Measurements from ENCODE around the gene CFDP1. TPM values are rescaled to one million over a fixed set of nuclear protein-coding genes. Genes with fewer than 3 reads are reported as not detected.
A peak's percentile ranks its signal among the peaks of the same experiment; 100 is the strongest.

The CFDP1 gene
- total and polyA plus RNA-seq, 2 of the 13 experiments (the other 11 are each of a cell fraction or from before 2014, with no cell fraction given): 78.6 to 153 TPM

DNA sequence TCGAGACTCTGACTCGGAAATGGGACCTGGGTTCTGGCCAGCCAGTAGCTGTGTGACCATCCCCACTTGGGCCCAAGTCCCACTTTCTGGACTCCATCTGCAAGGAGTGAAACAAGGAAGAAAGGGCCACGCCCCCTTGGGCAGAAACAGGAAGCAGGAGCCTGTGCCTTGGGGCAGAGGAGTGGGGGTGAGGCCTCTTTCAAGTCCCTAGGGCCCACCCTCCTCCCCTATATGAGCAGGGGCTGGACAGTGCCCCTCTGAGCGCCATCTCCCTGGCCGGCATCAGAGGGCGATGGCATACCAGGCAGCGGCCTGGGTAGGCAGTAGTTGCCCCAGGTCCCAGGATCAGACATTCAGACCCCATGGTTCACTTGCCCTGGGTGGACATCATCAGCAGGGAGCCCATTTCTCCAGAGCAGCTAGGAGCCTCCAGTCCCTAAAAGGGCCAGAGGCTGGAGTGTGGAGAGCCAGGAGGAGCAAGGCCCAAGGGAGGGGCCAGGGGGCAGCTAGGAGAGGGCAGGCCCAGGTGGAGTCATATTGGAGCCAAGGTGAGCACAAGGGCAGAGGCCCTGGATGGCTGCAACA, 189.0 kb downstream of the CFDP1 start (continued):
- TF ChIP-seq ZNF10 (CRISPR knock-in tag; IDR thresholded peaks at IDR 0.05; ENCODE audit: borderline replicate concordance, low read depth): 0 out of 2 replicates have a peak, but pooled peaks have one; percentile 66
- TF ChIP-seq KLF6 (CRISPR knock-in tag; IDR thresholded peaks at IDR 0.05): no peak
- peak; percentile 17; the same call in 1 of the 2 replicates for TF ChIP-seq ZNF788 (CRISPR knock-in tag; IDR thresholded peaks at IDR 0.05; ENCODE audit: borderline replicate concordance)
- 0 out of 2 replicates have a peak, but pooled peaks have one; percentile 16 for TF ChIP-seq ZNF891 (CRISPR knock-in tag; IDR thresholded peaks at IDR 0.05)
- 0 out of 2 replicates have a peak, but pooled peaks have one; percentile 76 for TF ChIP-seq ATAD3A (CRISPR knock-in tag; IDR thresholded peaks at IDR 0.05)
- 0 out of 2 replicates have a peak, but pooled peaks have one; percentile 51 for TF ChIP-seq ZNF138 (CRISPR knock-in tag; IDR thresholded peaks at IDR 0.05; ENCODE audit: low read depth)
- no peak for TF ChIP-seq TEAD2 (CRISPR knock-in tag; IDR thresholded peaks at IDR 0.05)
- TF ChIP-seq EEA1 (CRISPR knock-in tag; IDR thresholded peaks at IDR 0.05; ENCODE audit: borderline replicate concordance): 0 out of 2 replicates have a peak, but pooled peaks have one; percentile 57
- peak; percentile 29; the same call in 1 of the 2 replicates for TF ChIP-seq RAD21 (CRISPR knock-in tag; IDR thresholded peaks at IDR 0.05)
- TF ChIP-seq ZNF790 (CRISPR knock-in tag; IDR thresholded peaks at IDR 0.05; ENCODE audit: borderline replicate concordance): peak; percentile 55; the same call in 1 of the 2 replicates
- TF ChIP-seq, protein P1, sequence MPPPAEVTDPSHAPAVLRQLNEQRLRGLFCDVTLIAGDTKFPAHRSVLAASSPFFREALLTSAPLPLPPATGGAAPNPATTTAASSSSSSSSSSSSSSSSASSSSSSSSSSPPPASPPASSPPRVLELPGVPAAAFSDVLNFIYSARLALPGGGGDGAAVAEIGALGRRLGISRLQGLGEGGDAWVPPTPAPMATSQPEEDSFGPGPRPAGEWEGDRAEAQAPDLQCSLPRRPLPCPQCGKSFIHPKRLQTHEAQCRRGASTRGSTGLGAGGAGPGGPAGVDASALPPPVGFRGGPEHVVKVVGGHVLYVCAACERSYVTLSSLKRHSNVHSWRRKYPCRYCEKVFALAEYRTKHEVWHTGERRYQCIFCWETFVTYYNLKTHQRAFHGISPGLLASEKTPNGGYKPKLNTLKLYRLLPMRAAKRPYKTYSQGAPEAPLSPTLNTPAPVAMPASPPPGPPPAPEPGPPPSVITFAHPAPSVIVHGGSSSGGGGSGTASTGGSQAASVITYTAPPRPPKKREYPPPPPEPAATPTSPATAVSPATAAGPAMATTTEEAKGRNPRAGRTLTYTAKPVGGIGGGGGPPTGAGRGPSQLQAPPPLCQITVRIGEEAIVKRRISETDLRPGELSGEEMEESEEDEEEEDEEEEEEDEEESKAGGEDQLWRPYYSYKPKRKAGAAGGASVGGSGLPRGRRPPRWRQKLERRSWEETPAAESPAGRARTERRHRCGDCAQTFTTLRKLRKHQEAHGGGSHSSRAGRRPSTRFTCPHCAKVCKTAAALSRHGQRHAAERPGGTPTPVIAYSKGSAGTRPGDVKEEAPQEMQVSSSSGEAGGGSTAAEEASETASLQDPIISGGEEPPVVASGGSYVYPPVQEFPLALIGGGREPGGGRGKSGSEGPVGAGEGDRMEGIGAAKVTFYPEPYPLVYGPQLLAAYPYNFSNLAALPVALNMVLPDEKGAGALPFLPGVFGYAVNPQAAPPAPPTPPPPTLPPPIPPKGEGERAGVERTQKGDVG (CRISPR knock-in tag; IDR thresholded peaks at IDR 0.05; ENCODE audit: borderline replicate concordance): no peak
- TF ChIP-seq, protein P2, sequence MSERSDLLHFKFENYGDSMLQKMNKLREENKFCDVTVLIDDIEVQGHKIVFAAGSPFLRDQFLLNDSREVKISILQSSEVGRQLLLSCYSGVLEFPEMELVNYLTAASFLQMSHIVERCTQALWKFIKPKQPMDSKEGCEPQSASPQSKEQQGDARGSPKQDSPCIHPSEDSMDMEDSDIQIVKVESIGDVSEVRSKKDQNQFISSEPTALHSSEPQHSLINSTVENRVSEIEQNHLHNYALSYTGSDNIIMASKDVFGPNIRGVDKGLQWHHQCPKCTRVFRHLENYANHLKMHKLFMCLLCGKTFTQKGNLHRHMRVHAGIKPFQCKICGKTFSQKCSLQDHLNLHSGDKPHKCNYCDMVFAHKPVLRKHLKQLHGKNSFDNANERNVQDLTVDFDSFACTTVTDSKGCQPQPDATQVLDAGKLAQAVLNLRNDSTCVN (CRISPR knock-in tag; IDR thresholded peaks at IDR 0.05; ENCODE audit: borderline replicate concordance): peak; percentile 10; the same call in 1 of the 2 replicates
- TF ChIP-seq, protein P3, sequence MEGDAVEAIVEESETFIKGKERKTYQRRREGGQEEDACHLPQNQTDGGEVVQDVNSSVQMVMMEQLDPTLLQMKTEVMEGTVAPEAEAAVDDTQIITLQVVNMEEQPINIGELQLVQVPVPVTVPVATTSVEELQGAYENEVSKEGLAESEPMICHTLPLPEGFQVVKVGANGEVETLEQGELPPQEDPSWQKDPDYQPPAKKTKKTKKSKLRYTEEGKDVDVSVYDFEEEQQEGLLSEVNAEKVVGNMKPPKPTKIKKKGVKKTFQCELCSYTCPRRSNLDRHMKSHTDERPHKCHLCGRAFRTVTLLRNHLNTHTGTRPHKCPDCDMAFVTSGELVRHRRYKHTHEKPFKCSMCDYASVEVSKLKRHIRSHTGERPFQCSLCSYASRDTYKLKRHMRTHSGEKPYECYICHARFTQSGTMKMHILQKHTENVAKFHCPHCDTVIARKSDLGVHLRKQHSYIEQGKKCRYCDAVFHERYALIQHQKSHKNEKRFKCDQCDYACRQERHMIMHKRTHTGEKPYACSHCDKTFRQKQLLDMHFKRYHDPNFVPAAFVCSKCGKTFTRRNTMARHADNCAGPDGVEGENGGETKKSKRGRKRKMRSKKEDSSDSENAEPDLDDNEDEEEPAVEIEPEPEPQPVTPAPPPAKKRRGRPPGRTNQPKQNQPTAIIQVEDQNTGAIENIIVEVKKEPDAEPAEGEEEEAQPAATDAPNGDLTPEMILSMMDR (CRISPR knock-in tag; IDR thresholded peaks at IDR 0.05): 0 out of 2 replicates have a peak, but pooled peaks have one; percentile 28
- peak; percentile 86; the same call in 1 of the 2 replicates for TF ChIP-seq ZNF567 (CRISPR knock-in tag; IDR thresholded peaks at IDR 0.05; ENCODE audit: borderline replicate concordance)
- no peak for TF ChIP-seq RORA (CRISPR knock-in tag; IDR thresholded peaks at IDR 0.05)
- peak; percentile 56; the same call in 1 of the 2 replicates for TF ChIP-seq ZNF619 (CRISPR knock-in tag; IDR thresholded peaks at IDR 0.05)
- TF ChIP-seq RBFOX2 (IDR thresholded peaks at IDR 0.05; ENCODE audit: low read depth, low read length): no peak
- TF ChIP-seq STAG1 (CRISPR knock-in tag; IDR thresholded peaks at IDR 0.05): peak; percentile 23; the same call in 1 of the 2 replicates
- TF ChIP-seq ZNF296 (CRISPR knock-in tag; conservative IDR thresholded peaks at IDR 0.05): 0 out of 2 replicates have a peak, but pooled peaks have one; percentile 46
- TF ChIP-seq PHF20 (CRISPR knock-in tag; IDR thresholded peaks at IDR 0.05): peak; percentile 44; the same call in 1 of the 2 replicates
- TF ChIP-seq ZNF713 (CRISPR knock-in tag; IDR thresholded peaks at IDR 0.05): peak; percentile 85; the same call in 1 of the 2 replicates
- peak; percentile 17; the same call in 1 of the 2 replicates for TF ChIP-seq TBX2 (CRISPR knock-in tag; IDR thresholded peaks at IDR 0.05; ENCODE audit: borderline replicate concordance)
- no peak for TF ChIP-seq ZNF232 (CRISPR knock-in tag; IDR thresholded peaks at IDR 0.05; ENCODE audit: borderline replicate concordance)

Data from HepG2 (cell line).